ENCODE data around the gene LRFN2.

GRCh38 chr6:40535110-40535818 lies 51.9 kb downstream of the LRFN2 start:
- TF ChIP-seq CTCF (conservative IDR thresholded peaks at IDR 0.05 in 1 of 2, IDR thresholded peaks at IDR 0.05 in 1 of 2; ENCODE audit: extremely low read depth in 1 of 2, insufficient read depth in 1 of 2, low read depth in 1 of 2, low read length in 2 of 2) (no peak), EZH2 (IDR thresholded peaks at IDR 0.05; ENCODE audit: borderline replicate concordance, low read length) (no peak)

Data from mammary epithelial cell (primary cell).